Hepatic stellate cell (primary cell): ENCODE data around the gene PMEL.
A peak's percentile ranks its signal among the peaks of the same experiment; 100 is the strongest.

Source experiments
- DNase-seq: peaks from one replicate; pipeline ENCODE4 v3.0.0; 2011; ENCODE audit warnings: low spot score

The PMEL gene

GRCh38 chr12:55942055-55942454, 23.8 kb downstream of the PMEL start:
- DNase-seq = no peak

GRCh38 chr12:55940065-55940732, 25.6 kb downstream of the PMEL start:
- DNase-seq = peak; percentile 86

GRCh38 chr12:55938826-55939501, 26.9 kb downstream of the PMEL start:
- DNase-seq = no peak

- DNase-seq = no peak
These were observed 27.9 kb downstream of the PMEL start for GRCh38 chr12:55937981-55938380.

- peak; percentile 31 for DNase-seq
These were observed 30.1 kb downstream of the PMEL start for GRCh38 chr12:55935738-55936151.

- no peak for DNase-seq
These were observed 31.1 kb downstream of the PMEL start for GRCh38 chr12:55934773-55935172.

GRCh38 chr12:55933799-55934742, 31.8 kb downstream of the PMEL start:
- peak; percentile 52 for DNase-seq

- DNase-seq = no peak
These were observed 32.6 kb downstream of the PMEL start for GRCh38 chr12:55933169-55933798.

- no peak for DNase-seq
These were observed 33.3 kb downstream of the PMEL start for GRCh38 chr12:55932551-55932910.

GRCh38 chr12:55931780-55932550, 33.9 kb downstream of the PMEL start:
- peak; percentile 65 for DNase-seq

- DNase-seq = peak; percentile 36
These were observed 34.5 kb downstream of the PMEL start for GRCh38 chr12:55931317-55931779.

- DNase-seq = peak; percentile 78
These were observed 35.0 kb downstream of the PMEL start, which contains the start of gene DGKA for GRCh38 chr12:55930771-55931316. DGKA (plus strand) TSS chr12:55931162; CDS start chr12:55936504, 5,342 bp downstream.

- no peak for DNase-seq
These were observed 36.5 kb downstream of the PMEL start for GRCh38 chr12:55929306-55929791.

- peak; percentile 65 for DNase-seq
These were observed 38.0 kb downstream of the PMEL start, which contains the start of gene PYM1 for GRCh38 chr12:55927588-55928502. PYM1 (minus strand) TSS chr12:55927894; CDS start chr12:55927761, 133 bp downstream.

GRCh38 chr12:55926738-55927587, 38.9 kb downstream of the PMEL start:
- peak; percentile 95 for DNase-seq

- DNase-seq = no peak
These were observed 39.7 kb downstream of the PMEL start for GRCh38 chr12:55925870-55926737.

- no peak for DNase-seq
These were observed 40.5 kb downstream of the PMEL start for GRCh38 chr12:55925371-55925770.
